Endothelial cell (in vitro differentiated cells): ENCODE measurements around the gene WNT5A. TPM values are rescaled to one million over a fixed set of nuclear protein-coding genes. Genes with fewer than 3 reads are reported as not detected.

Source experiments
- DNase-seq: peaks from one replicate; pipeline ENCODE4 v3.0.0; 2021; ENCODE audit warnings: low spot score
- H3K27ac Mint-ChIP-seq: one replicate; pipeline ENCODE4 v1.8.0; 2021; ENCODE audit warnings: mixed read lengths, inconsistent platforms; ENCODE audit not compliant: unreplicated experiment
- H3K27me3 Mint-ChIP-seq: one replicate; pipeline ENCODE4 v1.8.0; 2021; ENCODE audit warnings: mild to moderate bottlenecking, moderate library complexity, mixed read lengths, inconsistent platforms; ENCODE audit not compliant: unreplicated experiment
- H3K36me3 Mint-ChIP-seq: one replicate; pipeline ENCODE4 v1.8.0; 2021; ENCODE audit warnings: mild to moderate bottlenecking, low read depth, mixed read lengths, inconsistent platforms; ENCODE audit not compliant: unreplicated experiment
- H3K4me1 Mint-ChIP-seq: one replicate; pipeline ENCODE4 v1.8.0; 2021; ENCODE audit warnings: mild to moderate bottlenecking, mixed read lengths, inconsistent platforms; ENCODE audit not compliant: unreplicated experiment
- H3K4me3 Mint-ChIP-seq: one replicate; pipeline ENCODE4 v1.8.0; 2021; ENCODE audit warnings: mild to moderate bottlenecking, mixed read lengths, inconsistent platforms; ENCODE audit not compliant: unreplicated experiment
- H3K9me3 Mint-ChIP-seq: one replicate; pipeline ENCODE4 v1.8.0; 2021; ENCODE audit warnings: mixed read lengths, inconsistent platforms; ENCODE audit not compliant: unreplicated experiment
- total RNA-seq: library from RNA; stranded (reverse); fragmentation: NEBNext Ultra II Directional; extraction: Animal tissue kit (Norgen Biotek cat#: 25700); gene quantifications from one replicate; pipeline ENCODE4 v1.2.1, GENCODE V29; 2021; ENCODE audit not compliant: unreplicated experiment
- TF ChIP-seq, protein P1 (sequence below): fragments of 200-600 bp; sonication (generic); IDR thresholded peaks from one replicate; pipeline ENCODE4 v1.5.0; 2021; ENCODE audit warnings: antibody characterized with exemption; ENCODE audit not compliant: unreplicated experiment

The WNT5A gene
- total RNA-seq, 1 donor from 2014 or later: 9.7 TPM

DNA sequence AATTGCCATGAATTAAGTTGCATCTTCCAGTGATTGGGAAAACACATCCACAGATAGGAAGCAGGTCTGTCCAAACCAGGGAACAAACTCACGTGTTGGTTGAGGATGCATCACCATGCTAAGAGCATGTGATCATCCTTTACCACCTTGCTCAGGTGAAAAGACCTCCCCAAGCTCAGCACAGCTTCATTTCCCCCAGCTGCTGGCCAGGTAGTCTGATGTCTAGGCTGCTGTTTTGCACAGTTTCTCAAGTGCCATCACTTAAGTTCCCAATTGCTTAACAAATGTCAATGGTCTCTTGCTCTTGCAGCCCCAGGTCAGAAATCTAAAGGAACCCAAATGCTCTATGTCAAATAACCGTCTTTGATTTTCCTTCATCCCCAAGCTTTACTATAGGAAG is 34.2 kb downstream of the WNT5A start:
- peaks cover 8% of the 10 kb centered on the region for H3K4me1 Mint-ChIP-seq
- TF ChIP-seq, protein P1, sequence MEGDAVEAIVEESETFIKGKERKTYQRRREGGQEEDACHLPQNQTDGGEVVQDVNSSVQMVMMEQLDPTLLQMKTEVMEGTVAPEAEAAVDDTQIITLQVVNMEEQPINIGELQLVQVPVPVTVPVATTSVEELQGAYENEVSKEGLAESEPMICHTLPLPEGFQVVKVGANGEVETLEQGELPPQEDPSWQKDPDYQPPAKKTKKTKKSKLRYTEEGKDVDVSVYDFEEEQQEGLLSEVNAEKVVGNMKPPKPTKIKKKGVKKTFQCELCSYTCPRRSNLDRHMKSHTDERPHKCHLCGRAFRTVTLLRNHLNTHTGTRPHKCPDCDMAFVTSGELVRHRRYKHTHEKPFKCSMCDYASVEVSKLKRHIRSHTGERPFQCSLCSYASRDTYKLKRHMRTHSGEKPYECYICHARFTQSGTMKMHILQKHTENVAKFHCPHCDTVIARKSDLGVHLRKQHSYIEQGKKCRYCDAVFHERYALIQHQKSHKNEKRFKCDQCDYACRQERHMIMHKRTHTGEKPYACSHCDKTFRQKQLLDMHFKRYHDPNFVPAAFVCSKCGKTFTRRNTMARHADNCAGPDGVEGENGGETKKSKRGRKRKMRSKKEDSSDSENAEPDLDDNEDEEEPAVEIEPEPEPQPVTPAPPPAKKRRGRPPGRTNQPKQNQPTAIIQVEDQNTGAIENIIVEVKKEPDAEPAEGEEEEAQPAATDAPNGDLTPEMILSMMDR: no peak
- DNase-seq: no peak

GRCh38 chr3:55449527-55449926 is 37.6 kb downstream of the WNT5A start:
- TF ChIP-seq, protein P1: no peak
- Mint-ChIP-seq H3K36me3 (no peaks in the 10 kb centered on the region), H3K4me3 (no peak overlapping the region), H3K27ac (no peak overlapping the region), H3K4me1 (peaks cover 7% of the 10 kb centered on the region), H3K27me3 (no peaks in the 10 kb centered on the region), H3K9me3 (no peaks in the 10 kb centered on the region)
- DNase-seq: no peak

More for the DNA sequence above, 34.2 kb downstream of the WNT5A start:
- no peaks in the 10 kb centered on the region for H3K36me3 Mint-ChIP-seq
- H3K27ac Mint-ChIP-seq: no peak overlapping the region
- H3K4me3 Mint-ChIP-seq: no peak overlapping the region
- peaks cover 2% of the 10 kb centered on the region for H3K27me3 Mint-ChIP-seq
- no peaks in the 10 kb centered on the region for H3K9me3 Mint-ChIP-seq

- no peaks in the 10 kb centered on the region for H3K36me3 Mint-ChIP-seq
- no peaks in the 10 kb centered on the region for H3K4me1 Mint-ChIP-seq
- no peaks in the 10 kb centered on the region for H3K27me3 Mint-ChIP-seq
- no peak overlapping the region for H3K4me3 Mint-ChIP-seq
- no peak overlapping the region for H3K27ac Mint-ChIP-seq
- TF ChIP-seq, protein P1: no peak
- no peaks in the 10 kb centered on the region for H3K9me3 Mint-ChIP-seq
- no peak for DNase-seq
Measured at GRCh38 chr3:55446850-55447249, 40.3 kb downstream of the WNT5A start.

- H3K9me3 Mint-ChIP-seq: no peaks in the 10 kb centered on the region
- no peaks in the 10 kb centered on the region for H3K27me3 Mint-ChIP-seq
- no peaks in the 10 kb centered on the region for H3K36me3 Mint-ChIP-seq
- no peak overlapping the region for H3K27ac Mint-ChIP-seq
- no peak overlapping the region for H3K4me3 Mint-ChIP-seq
- H3K4me1 Mint-ChIP-seq: peaks cover 2% of the 10 kb centered on the region
- TF ChIP-seq, protein P1: no peak
- no peak for DNase-seq
Measured at GRCh38 chr3:55445551-55445950, 41.6 kb downstream of the WNT5A start.

DNA sequence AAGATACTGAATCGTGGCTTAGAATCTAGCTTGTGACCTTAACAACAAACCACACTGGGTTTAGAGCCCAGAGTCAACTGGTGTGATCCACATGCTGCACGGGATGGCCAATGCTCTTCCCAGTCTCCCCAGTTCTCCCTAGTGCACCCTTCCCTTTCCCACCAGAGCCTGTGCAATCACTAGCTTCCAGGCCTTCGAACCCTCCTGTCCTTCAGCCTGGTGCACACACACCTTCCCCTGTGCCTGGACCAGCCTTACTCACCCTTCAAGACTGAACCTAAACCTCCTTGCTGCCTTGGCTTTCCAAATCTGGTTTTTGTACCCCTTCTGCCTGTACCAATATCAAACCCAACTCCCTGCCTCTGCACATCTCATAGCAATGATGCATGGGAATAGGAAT is 43.8 kb downstream of the WNT5A start:
- peaks cover 5% of the 10 kb centered on the region for H3K4me1 Mint-ChIP-seq
- no peak overlapping the region for H3K27ac Mint-ChIP-seq
- H3K27me3 Mint-ChIP-seq: peaks cover 1% of the 10 kb centered on the region
- H3K4me3 Mint-ChIP-seq: no peak overlapping the region
- H3K9me3 Mint-ChIP-seq: no peaks in the 10 kb centered on the region
- no peaks in the 10 kb centered on the region for H3K36me3 Mint-ChIP-seq
- DNase-seq: no peak
- TF ChIP-seq, protein P1: no peak
